Measurements from ENCODE around the gene MKNK1. TPM values are rescaled to one million over a fixed set of nuclear protein-coding genes. Genes with fewer than 3 reads are reported as not detected.

The MKNK1 gene
- total RNA-seq, 4 donors from 2014 or later: 46.1 to 81.2 (median 67.6) TPM

- DNase-seq (ENCODE audit: low spot score): no peak
- no peak for TF ChIP-seq CTCF (IDR thresholded peaks at IDR 0.05)
- peak; percentile 67 for ATAC-seq (ENCODE audit: low FRiP score)
Measured at GRCh38 chr1:46532498-46533178, 71.4 kb downstream of the MKNK1 start.

- DNase-seq (ENCODE audit: low spot score) (no peak), ATAC-seq (ENCODE audit: low FRiP score) (no peak)
- TF ChIP-seq CTCF (IDR thresholded peaks at IDR 0.05): no peak
Measured at GRCh38 chr1:46532095-46532494, 72.0 kb downstream of the MKNK1 start.

GRCh38 chr1:46530791-46531409, 73.2 kb downstream of the MKNK1 start:
- TF ChIP-seq CTCF (IDR thresholded peaks at IDR 0.05): no peak
- ATAC-seq (ENCODE audit: low FRiP score) (no peak), DNase-seq (ENCODE audit: low spot score) (no peak)

GRCh38 chr1:46530311-46530710, 73.8 kb downstream of the MKNK1 start:
- ATAC-seq (ENCODE audit: low FRiP score): no peak
- no peak for TF ChIP-seq CTCF (IDR thresholded peaks at IDR 0.05)
- DNase-seq (ENCODE audit: low spot score): no peak

- TF ChIP-seq CTCF (IDR thresholded peaks at IDR 0.05): no peak
- DNase-seq (ENCODE audit: low spot score): no peak
Measured at GRCh38 chr1:46529031-46529630, 74.9 kb downstream of the MKNK1 start.

GRCh38 chr1:46528297-46528955, 75.6 kb downstream of the MKNK1 start:
- ATAC-seq (ENCODE audit: low FRiP score) (no peak), DNase-seq (ENCODE audit: low spot score) (no peak)
- no peak for TF ChIP-seq CTCF (IDR thresholded peaks at IDR 0.05)

More at GRCh38 chr1:46529031-46529630, 74.9 kb downstream of the MKNK1 start:
- ATAC-seq (ENCODE audit: low FRiP score): no peak
